Measurements from ENCODE around the gene ZNF70. TPM values are rescaled to one million over a fixed set of nuclear protein-coding genes. Genes with fewer than 3 reads are reported as not detected.

The ZNF70 gene
- total RNA-seq, 1 experiment from 2014 or later, result 3.2 TPM

DNA sequence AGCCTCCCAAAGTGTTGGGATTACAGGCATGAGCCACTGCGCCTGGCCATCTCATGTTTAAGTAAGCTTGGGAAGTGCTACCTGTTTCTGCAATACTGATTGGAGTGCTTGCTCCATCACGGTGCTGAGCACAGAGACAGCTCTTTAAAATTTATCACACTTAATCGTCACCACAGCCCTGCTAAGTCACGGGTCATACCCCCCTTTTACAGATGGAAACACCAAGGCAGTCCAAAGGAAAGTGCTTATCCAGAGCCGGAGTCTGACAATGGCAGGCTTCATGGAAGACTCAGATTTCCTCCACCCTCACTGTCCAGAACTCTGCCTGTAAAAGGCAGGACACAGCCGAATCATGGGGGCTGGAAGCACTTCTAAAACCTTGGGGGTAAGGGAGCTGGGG, 9.1 kb upstream of the ZNF70 start:
- Histone ChIP-seq H3K4me2 (ENCODE audit: low read length) (no peak overlapping the region), H3K9me3 (ENCODE audit: control insufficient read depth in 1 of 2, insufficient read depth in 1 of 2, low read depth in 1 of 2, low read length in 2 of 2) (no peaks in the 10 kb centered on the region), H3K79me2 (ENCODE audit: insufficient read depth, low read length) (peaks cover 8% of the 10 kb centered on the region; the same call in 1 of the 2 replicates), H3K4me3 (replicated peaks in 1 of 2; ENCODE audit: low read depth in 1 of 2, low read length in 2 of 2) (no peak overlapping the region), H3K36me3 (ENCODE audit: control insufficient read depth in 1 of 2, insufficient read depth in 2 of 2, low read length in 2 of 2) (peaks cover 3 to 7% of the 10 kb centered on the region in 2 experiments; a peak in 2 of 4 replicates), H3K27ac (ENCODE audit: low read depth, low read length) (no peak overlapping the region), H4K20me1 (ENCODE audit: insufficient read depth) (no peaks in the 10 kb centered on the region), H3K4me1 (ENCODE audit: control insufficient read depth in 1 of 2, insufficient read depth in 2 of 2, low read length in 2 of 2) (peaks cover 3 to 22% of the 10 kb centered on the region in 2 experiments; a peak in 2 of 4 replicates), H2AFZ (ENCODE audit: low read depth, low read length, poor library complexity, severe bottlenecking) (no peak overlapping the region), H3K9ac (ENCODE audit: low read length) (no peak overlapping the region), H3K27me3 (ENCODE audit: insufficient read depth, low read length) (no peaks in the 10 kb centered on the region), H3K9me2 (ENCODE audit: insufficient read depth) (no peaks in the 10 kb centered on the region)
- CTCF ChIA-PET, result no interaction called here
- ATAC-seq (no peak), DNase-seq (ENCODE audit: low read depth, low spot score) (no peak)
- intact Hi-C loops (cut with micrococcal nuclease), result loop anchor here (10.0 kb wide), 1 partner anchor 195 kb away; no protein-coding TSS in a partner anchor
- POLR2A ChIA-PET, result no interaction called here
- RAD21 ChIA-PET (ENCODE audit: low non-redundant PET in 1 of 2, low total read pairs in 2 of 2, uncharacterized antibody in 2 of 2, unreplicated experiment in 2 of 2), result no interaction called here
- TF ChIP-seq, protein P1, sequence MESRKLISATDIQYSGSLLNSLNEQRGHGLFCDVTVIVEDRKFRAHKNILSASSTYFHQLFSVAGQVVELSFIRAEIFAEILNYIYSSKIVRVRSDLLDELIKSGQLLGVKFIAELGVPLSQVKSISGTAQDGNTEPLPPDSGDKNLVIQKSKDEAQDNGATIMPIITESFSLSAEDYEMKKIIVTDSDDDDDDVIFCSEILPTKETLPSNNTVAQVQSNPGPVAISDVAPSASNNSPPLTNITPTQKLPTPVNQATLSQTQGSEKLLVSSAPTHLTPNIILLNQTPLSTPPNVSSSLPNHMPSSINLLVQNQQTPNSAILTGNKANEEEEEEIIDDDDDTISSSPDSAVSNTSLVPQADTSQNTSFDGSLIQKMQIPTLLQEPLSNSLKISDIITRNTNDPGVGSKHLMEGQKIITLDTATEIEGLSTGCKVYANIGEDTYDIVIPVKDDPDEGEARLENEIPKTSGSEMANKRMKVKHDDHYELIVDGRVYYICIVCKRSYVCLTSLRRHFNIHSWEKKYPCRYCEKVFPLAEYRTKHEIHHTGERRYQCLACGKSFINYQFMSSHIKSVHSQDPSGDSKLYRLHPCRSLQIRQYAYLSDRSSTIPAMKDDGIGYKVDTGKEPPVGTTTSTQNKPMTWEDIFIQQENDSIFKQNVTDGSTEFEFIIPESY (IDR thresholded peaks at IDR 0.05; ENCODE audit: extremely low read depth, insufficient replicate concordance, low read length), result no peak
- no peak for TF ChIP-seq ELF1 (IDR thresholded peaks at IDR 0.05; ENCODE audit: borderline replicate concordance, low read depth)
- TF ChIP-seq ZNF274 (IDR thresholded peaks at IDR 0.05; ENCODE audit: low read depth, low read length), result no peak
- no TSS peak for BruUV-seq (replicated peaks)

DNA sequence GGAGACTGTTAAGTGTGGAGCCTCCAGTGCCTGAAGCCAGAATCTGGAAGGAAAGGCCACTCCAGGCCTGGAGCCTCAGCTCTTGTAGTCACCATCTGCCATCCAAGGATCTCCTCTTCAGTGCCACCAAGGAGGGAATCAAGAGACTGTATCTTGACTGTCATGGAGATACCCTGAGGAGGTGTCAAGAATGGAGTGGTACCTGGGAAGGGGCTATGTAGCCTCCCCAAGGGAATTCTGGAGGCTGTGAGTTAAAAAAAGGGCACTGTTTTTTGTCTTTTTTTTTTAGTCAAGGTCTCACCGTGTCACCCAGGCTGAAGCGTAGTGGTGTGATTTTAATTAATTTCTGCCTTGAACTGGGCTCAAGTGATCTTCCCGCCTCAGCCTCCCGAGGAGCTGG, 8.7 kb upstream of the ZNF70 start:
- no peaks in the 10 kb centered on the region for H4K20me1 ChIP-seq (ENCODE audit: insufficient read depth)
- peaks cover 3 to 21% of the 10 kb centered on the region in 2 experiments; a peak in 2 of 4 replicates for H3K4me1 ChIP-seq (ENCODE audit: control insufficient read depth in 1 of 2, insufficient read depth in 2 of 2, low read length in 2 of 2)
- POLR2A ChIA-PET, result no interaction called here
- H3K4me3 ChIP-seq (replicated peaks in 1 of 2; ENCODE audit: low read depth in 1 of 2, low read length in 2 of 2), result no peak overlapping the region
- no peaks in the 10 kb centered on the region for H3K9me2 ChIP-seq (ENCODE audit: insufficient read depth)
- peaks cover 2 to 3% of the 10 kb centered on the region in 2 experiments; a peak in 2 of 4 replicates for H3K36me3 ChIP-seq (ENCODE audit: control insufficient read depth in 1 of 2, insufficient read depth in 2 of 2, low read length in 2 of 2)
- BruUV-seq (replicated peaks), result no TSS peak
- H3K9ac ChIP-seq (ENCODE audit: low read length), result no peak overlapping the region
- H3K27ac ChIP-seq (ENCODE audit: low read depth, low read length), result no peak overlapping the region
- RAD21 ChIA-PET (ENCODE audit: low non-redundant PET in 1 of 2, low total read pairs in 2 of 2, uncharacterized antibody in 2 of 2, unreplicated experiment in 2 of 2), result no interaction called here
- ATAC-seq, result no peak
- H2AFZ ChIP-seq (ENCODE audit: low read depth, low read length, poor library complexity, severe bottlenecking), result no peak overlapping the region
- CTCF ChIA-PET, result no interaction called here
- peaks cover 4% of the 10 kb centered on the region; the same call in 1 of the 2 replicates for H3K79me2 ChIP-seq (ENCODE audit: insufficient read depth, low read length)
- no peak for DNase-seq (ENCODE audit: low read depth, low spot score)
- intact Hi-C loops (cut with micrococcal nuclease), result no loop called here
- H3K4me2 ChIP-seq (ENCODE audit: low read length), result no peak overlapping the region
- H3K9me3 ChIP-seq (ENCODE audit: control insufficient read depth in 1 of 2, insufficient read depth in 1 of 2, low read depth in 1 of 2, low read length in 2 of 2), result no peaks in the 10 kb centered on the region
- no peaks in the 10 kb centered on the region for H3K27me3 ChIP-seq (ENCODE audit: insufficient read depth, low read length)
- TF ChIP-seq SP1 (IDR thresholded peaks at IDR 0.05; ENCODE audit: low read depth) (no peak), EZH2 (IDR thresholded peaks at IDR 0.05) (no peak), POLR2A (IDR thresholded peaks at IDR 0.05; ENCODE audit: borderline replicate concordance, extremely low read depth, insufficient read depth, insufficient read length) (no peak), SIN3A (IDR thresholded peaks at IDR 0.05; ENCODE audit: low read depth) (no peak), EGR1 (IDR thresholded peaks at IDR 0.05; ENCODE audit: low read depth) (no peak), TCF7L2 (IDR thresholded peaks at IDR 0.05; ENCODE audit: borderline replicate concordance, extremely low read depth, insufficient read depth, insufficient read length) (no peak), SRF (IDR thresholded peaks at IDR 0.05; ENCODE audit: low read depth) (no peak)
- TF ChIP-seq, protein P2, sequence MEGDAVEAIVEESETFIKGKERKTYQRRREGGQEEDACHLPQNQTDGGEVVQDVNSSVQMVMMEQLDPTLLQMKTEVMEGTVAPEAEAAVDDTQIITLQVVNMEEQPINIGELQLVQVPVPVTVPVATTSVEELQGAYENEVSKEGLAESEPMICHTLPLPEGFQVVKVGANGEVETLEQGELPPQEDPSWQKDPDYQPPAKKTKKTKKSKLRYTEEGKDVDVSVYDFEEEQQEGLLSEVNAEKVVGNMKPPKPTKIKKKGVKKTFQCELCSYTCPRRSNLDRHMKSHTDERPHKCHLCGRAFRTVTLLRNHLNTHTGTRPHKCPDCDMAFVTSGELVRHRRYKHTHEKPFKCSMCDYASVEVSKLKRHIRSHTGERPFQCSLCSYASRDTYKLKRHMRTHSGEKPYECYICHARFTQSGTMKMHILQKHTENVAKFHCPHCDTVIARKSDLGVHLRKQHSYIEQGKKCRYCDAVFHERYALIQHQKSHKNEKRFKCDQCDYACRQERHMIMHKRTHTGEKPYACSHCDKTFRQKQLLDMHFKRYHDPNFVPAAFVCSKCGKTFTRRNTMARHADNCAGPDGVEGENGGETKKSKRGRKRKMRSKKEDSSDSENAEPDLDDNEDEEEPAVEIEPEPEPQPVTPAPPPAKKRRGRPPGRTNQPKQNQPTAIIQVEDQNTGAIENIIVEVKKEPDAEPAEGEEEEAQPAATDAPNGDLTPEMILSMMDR (IDR thresholded peaks at IDR 0.05 in 2 of 3, conservative IDR thresholded peaks at IDR 0.05 in 1 of 3; ENCODE audit: borderline replicate concordance in 1 of 3, insufficient read depth in 1 of 3, low read depth in 2 of 3, low read length in 2 of 3), result no peak
- TF ChIP-seq, protein P3, sequence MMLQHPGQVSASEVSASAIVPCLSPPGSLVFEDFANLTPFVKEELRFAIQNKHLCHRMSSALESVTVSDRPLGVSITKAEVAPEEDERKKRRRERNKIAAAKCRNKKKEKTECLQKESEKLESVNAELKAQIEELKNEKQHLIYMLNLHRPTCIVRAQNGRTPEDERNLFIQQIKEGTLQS (IDR thresholded peaks at IDR 0.05), result no peak
- TF ChIP-seq, protein P4, sequence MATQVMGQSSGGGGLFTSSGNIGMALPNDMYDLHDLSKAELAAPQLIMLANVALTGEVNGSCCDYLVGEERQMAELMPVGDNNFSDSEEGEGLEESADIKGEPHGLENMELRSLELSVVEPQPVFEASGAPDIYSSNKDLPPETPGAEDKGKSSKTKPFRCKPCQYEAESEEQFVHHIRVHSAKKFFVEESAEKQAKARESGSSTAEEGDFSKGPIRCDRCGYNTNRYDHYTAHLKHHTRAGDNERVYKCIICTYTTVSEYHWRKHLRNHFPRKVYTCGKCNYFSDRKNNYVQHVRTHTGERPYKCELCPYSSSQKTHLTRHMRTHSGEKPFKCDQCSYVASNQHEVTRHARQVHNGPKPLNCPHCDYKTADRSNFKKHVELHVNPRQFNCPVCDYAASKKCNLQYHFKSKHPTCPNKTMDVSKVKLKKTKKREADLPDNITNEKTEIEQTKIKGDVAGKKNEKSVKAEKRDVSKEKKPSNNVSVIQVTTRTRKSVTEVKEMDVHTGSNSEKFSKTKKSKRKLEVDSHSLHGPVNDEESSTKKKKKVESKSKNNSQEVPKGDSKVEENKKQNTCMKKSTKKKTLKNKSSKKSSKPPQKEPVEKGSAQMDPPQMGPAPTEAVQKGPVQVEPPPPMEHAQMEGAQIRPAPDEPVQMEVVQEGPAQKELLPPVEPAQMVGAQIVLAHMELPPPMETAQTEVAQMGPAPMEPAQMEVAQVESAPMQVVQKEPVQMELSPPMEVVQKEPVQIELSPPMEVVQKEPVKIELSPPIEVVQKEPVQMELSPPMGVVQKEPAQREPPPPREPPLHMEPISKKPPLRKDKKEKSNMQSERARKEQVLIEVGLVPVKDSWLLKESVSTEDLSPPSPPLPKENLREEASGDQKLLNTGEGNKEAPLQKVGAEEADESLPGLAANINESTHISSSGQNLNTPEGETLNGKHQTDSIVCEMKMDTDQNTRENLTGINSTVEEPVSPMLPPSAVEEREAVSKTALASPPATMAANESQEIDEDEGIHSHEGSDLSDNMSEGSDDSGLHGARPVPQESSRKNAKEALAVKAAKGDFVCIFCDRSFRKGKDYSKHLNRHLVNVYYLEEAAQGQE (IDR thresholded peaks at IDR 0.05; ENCODE audit: low read depth), result no peak
